HepG2 (cell line): ENCODE data around the gene KCTD6. TPM values are rescaled to one million over a fixed set of nuclear protein-coding genes. Genes with fewer than 3 reads are reported as not detected.
A peak's percentile ranks its signal among the peaks of the same experiment; 100 is the strongest.

Experiments
- BCL6 ChIP-seq: IDR thresholded peaks from 2 replicates; pipeline ENCODE4 v1.6.1; 2016; ENCODE audit warnings: missing genetic modification reagents, missing compliant biosample characterization
- CBFB ChIP-seq: sonication (generic); formaldehyde crosslinking; IDR thresholded peaks from 2 replicates; pipeline ENCODE4 v1.4.0; 2020; ENCODE audit warnings: missing genetic modification reagents
- CERS6 ChIP-seq: sonication (generic); formaldehyde crosslinking; IDR thresholded peaks from 2 replicates; pipeline ENCODE4 v1.5.0; 2020; ENCODE audit warnings: missing genetic modification reagents
- DMTF1 ChIP-seq: sonication (generic); formaldehyde crosslinking; IDR thresholded peaks from 2 replicates; pipeline ENCODE4 v1.4.0; 2020; ENCODE audit warnings: mild to moderate bottlenecking, missing genetic modification reagents
- HDAC6 ChIP-seq: fragments of 200-600 bp; sonication (generic); IDR thresholded peaks from 2 replicates; pipeline ENCODE4 v1.7.0; 2017; ENCODE audit warnings: mild to moderate bottlenecking, antibody characterized with exemption, low read length, low read depth
- HNF1B ChIP-seq: sonication (generic); formaldehyde crosslinking; IDR thresholded peaks from 2 replicates; pipeline ENCODE4 v1.5.1; 2020; ENCODE audit warnings: mild to moderate bottlenecking, moderate library complexity, missing genetic modification reagents
- IKZF4 ChIP-seq: sonication (generic); formaldehyde crosslinking; IDR thresholded peaks from 2 replicates; pipeline ENCODE4 v1.5.1; 2020; ENCODE audit warnings: borderline replicate concordance, mild to moderate bottlenecking, low read depth, missing genetic modification reagents; ENCODE audit errors: not compliant biosample characterization
- NFATC3 ChIP-seq: sonication (generic); formaldehyde crosslinking; IDR thresholded peaks from 2 replicates; pipeline ENCODE4 v1.5.1; 2020; ENCODE audit warnings: mild to moderate bottlenecking, missing genetic modification reagents
- NONO ChIP-seq, 2 experiments: fragments of 450-650 bp in 1 of 2; sonication (generic) in 1 of 2; formaldehyde crosslinking in 1 of 2; IDR thresholded peaks in 1 of 2; conservative IDR thresholded peaks in 1 of 2; 2 replicates each; pipeline versions ENCODE4 v1.6.1 to v1.8.0; 2017 to 2022; ENCODE audit warnings: mild to moderate bottlenecking in 1 of 2, missing genetic modification reagents in 1 of 2, moderate library complexity in 1 of 2
- RFX3 ChIP-seq: IDR thresholded peaks from 2 replicates; pipeline ENCODE4 v1.6.1; 2016; ENCODE audit warnings: missing biosample characterization, missing genetic modification reagents
- SMAD1 ChIP-seq: sonication (generic); formaldehyde crosslinking; IDR thresholded peaks from 2 replicates; pipeline ENCODE4 v1.4.0; 2020; ENCODE audit warnings: missing genetic modification reagents, low read depth, mild to moderate bottlenecking, borderline replicate concordance
- SPEN ChIP-seq: sonication (generic); formaldehyde crosslinking; IDR thresholded peaks from 2 replicates; pipeline ENCODE4 v1.5.1; 2020; ENCODE audit warnings: low read depth, mild to moderate bottlenecking, missing genetic modification reagents
- TEF ChIP-seq: sonication (generic); formaldehyde crosslinking; IDR thresholded peaks from 2 replicates; pipeline ENCODE4 v1.5.0; 2020; ENCODE audit warnings: missing genetic modification reagents
- THAP11 ChIP-seq: IDR thresholded peaks from 2 replicates; pipeline ENCODE4 v1.6.1; 2016; ENCODE audit warnings: missing biosample characterization, missing genetic modification reagents
- ZGPAT ChIP-seq: IDR thresholded peaks from 2 replicates; pipeline ENCODE4 v1.6.1; 2016; ENCODE audit warnings: mild to moderate bottlenecking
- ZNF275 ChIP-seq: sonication (generic); formaldehyde crosslinking; IDR thresholded peaks from 2 replicates; pipeline ENCODE4 v1.8.0; 2022; ENCODE audit warnings: missing genetic modification reagents, mild to moderate bottlenecking, inconsistent platforms, borderline replicate concordance
- ZNF432 ChIP-seq: sonication (generic); formaldehyde crosslinking; IDR thresholded peaks from 2 replicates; pipeline ENCODE4 v1.5.0; 2020; ENCODE audit warnings: missing genetic modification reagents, mild to moderate bottlenecking, borderline replicate concordance
- ZNF543 ChIP-seq: sonication (generic); formaldehyde crosslinking; IDR thresholded peaks from 2 replicates; pipeline ENCODE4 v1.4.0; 2020; ENCODE audit warnings: mild to moderate bottlenecking, missing genetic modification reagents
- ZNF598 ChIP-seq: sonication (generic); formaldehyde crosslinking; IDR thresholded peaks from 2 replicates; pipeline ENCODE4 v1.5.1; 2020; ENCODE audit warnings: mild to moderate bottlenecking, missing genetic modification reagents, borderline replicate concordance
- ZNF672 ChIP-seq: sonication (generic); formaldehyde crosslinking; IDR thresholded peaks from 2 replicates; pipeline ENCODE4 v1.8.1; 2022; ENCODE audit warnings: missing genetic modification reagents
- polyA plus RNA-seq, 8 experiments: library from polyadenylated mRNA; depleted of rRNA in 3 of 8; stranded (reverse) in 7 of 8; unstranded in 1 of 8; fragments of >200 nt; fragmentation: Illumina TruSeq in 4 of 8; extraction: Trizol in 4 of 8; gene quantifications; 2 replicates each; pipeline versions ENCODE4 v1.2.1 to v1.2.3, GENCODE V29; 2011 to 2016; ENCODE audit warnings: low read depth in 4 of 8, missing spikeins in 1 of 8, mixed read lengths in 1 of 8; ENCODE audit not compliant: insufficient read depth in 1 of 8
- total RNA-seq, 5 experiments: library from RNA; depleted of rRNA; stranded (reverse); fragments of >200 nt; fragmentation: Illumina TruSeq; extraction: Trizol; gene quantifications; 2 replicates each; pipeline ENCODE4 v1.2.3, GENCODE V29; 2016; ENCODE audit warnings: low read depth in 1 of 5

The KCTD6 gene
- total and polyA plus RNA-seq, 2 of the 13 experiments (the other 11 are each of a cell fraction or from before 2014, with no cell fraction given) = 13.4 to 14.2 TPM

GRCh38 chr3:58519668-58520402, 27.9 kb downstream of the KCTD6 start (continued):
- TF ChIP-seq SMAD1 (CRISPR knock-in tag) (no peak), CERS6 (CRISPR knock-in tag) (no peak), ZNF275 (CRISPR knock-in tag) (no peak), BCL6 (no peak), RFX3 (no peak), NONO (IDR thresholded peaks at IDR 0.05) (no peak), NONO (CRISPR knock-in tag; conservative IDR thresholded peaks at IDR 0.05) (peak; percentile 69; the same call in 1 of the 2 replicates), ZNF672 (CRISPR knock-in tag) (no peak), ZNF543 (CRISPR knock-in tag) (no peak), THAP11 (peak; percentile 17; the same call in 1 of the 2 replicates), CBFB (CRISPR knock-in tag) (no peak), NFATC3 (no peak), ZNF598 (CRISPR knock-in tag) (no peak), TEF (CRISPR knock-in tag) (no peak), SPEN (peak; percentile 65; the same call in 1 of the 2 replicates), ZNF432 (CRISPR knock-in tag) (no peak), HDAC6 (no peak), IKZF4 (CRISPR knock-in tag) (no peak), DMTF1 (CRISPR knock-in tag) (no peak), HNF1B (peak; percentile 44; the same call in 1 of the 2 replicates), ZGPAT (peak; percentile 42; the same call in 1 of the 2 replicates)
